Measurements from ENCODE around the gene IFNLR1.

DNA sequence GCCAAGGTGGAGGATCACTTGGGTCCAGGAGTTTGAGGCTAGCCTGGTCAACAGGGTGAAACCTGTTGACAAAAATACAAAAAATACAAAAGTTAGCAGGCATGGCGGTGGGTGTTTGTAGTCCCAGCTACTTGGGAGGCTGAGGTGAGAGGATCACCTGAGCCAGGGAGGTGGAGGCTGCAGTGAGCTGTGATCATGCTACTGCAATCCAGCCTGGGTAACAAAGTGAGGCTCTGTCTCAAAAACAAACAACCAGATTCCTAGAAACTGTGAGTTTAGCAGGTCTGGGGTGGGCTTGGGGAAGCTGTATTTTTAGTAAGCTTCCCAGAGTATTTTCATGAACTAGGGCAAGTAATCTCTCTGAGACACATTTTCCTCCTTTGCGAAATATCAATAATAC lies 70.0 kb downstream of the IFNLR1 start:
- TF ChIP-seq, protein P1, sequence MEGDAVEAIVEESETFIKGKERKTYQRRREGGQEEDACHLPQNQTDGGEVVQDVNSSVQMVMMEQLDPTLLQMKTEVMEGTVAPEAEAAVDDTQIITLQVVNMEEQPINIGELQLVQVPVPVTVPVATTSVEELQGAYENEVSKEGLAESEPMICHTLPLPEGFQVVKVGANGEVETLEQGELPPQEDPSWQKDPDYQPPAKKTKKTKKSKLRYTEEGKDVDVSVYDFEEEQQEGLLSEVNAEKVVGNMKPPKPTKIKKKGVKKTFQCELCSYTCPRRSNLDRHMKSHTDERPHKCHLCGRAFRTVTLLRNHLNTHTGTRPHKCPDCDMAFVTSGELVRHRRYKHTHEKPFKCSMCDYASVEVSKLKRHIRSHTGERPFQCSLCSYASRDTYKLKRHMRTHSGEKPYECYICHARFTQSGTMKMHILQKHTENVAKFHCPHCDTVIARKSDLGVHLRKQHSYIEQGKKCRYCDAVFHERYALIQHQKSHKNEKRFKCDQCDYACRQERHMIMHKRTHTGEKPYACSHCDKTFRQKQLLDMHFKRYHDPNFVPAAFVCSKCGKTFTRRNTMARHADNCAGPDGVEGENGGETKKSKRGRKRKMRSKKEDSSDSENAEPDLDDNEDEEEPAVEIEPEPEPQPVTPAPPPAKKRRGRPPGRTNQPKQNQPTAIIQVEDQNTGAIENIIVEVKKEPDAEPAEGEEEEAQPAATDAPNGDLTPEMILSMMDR (IDR thresholded peaks at IDR 0.05) = no peak
- no peak for TF ChIP-seq POLR2A (IDR thresholded peaks at IDR 0.05)

Data from testis (tissue), 2 donors.